ENCODE results near the gene MED16. TPM values are rescaled to one million over a fixed set of nuclear protein-coding genes. Genes with fewer than 3 reads are reported as not detected.

MED16 gene
- polyA plus RNA-seq, 1 experiment: 22.7 TPM

DNA sequence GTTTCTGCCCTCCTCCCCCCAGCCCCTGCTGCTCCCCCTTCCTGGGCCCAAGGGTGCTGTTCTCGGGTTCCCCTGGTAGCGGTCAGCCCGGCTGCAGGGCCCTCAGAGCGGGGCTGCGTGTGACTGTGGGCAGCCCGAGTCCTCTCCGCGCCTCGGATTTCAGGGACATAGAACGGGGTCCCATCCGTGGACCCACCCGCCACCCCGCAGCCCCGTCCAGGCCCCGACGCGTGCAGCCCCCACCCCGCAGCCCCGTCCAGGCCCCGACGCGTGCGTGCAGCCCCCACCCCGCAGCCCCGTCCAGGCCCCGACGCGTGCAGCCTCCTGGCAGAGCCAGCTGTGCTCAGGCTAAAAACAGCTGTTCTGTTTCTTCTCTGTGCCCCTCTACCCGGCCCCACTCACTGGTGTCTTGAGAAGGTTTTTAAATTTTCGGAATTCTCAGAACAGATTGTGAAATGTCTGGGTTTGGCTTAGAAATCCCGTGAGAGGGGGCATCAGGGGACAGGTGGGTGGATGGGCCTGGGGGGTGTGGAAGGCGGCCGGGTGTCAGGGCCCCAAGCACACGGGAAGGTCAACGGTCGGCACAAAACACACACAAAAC lies 57.7 kb downstream of the MED16 start:
- H3K9me3 ChIP-seq (ENCODE audit: control insufficient read depth, insufficient read depth, low read length): no peaks in the 10 kb centered on the region; the same call in 1 of the 2 replicates
- no peak for TF ChIP-seq CTCF (IDR thresholded peaks at IDR 0.05; ENCODE audit: low read depth, low read length)
- POLR2A ChIA-PET: interaction anchor here (0.5 kb wide), 1 partner anchor 32 kb away, joined by 4 read pairs; no protein-coding TSS in a partner anchor
- DNase-seq (ENCODE audit: low read depth, low spot score): no peak
- no peak overlapping the region for H3K4me3 ChIP-seq (ENCODE audit: low read depth, low read length)
- CTCF ChIA-PET: no interaction called here
- peaks cover 13% of the 10 kb centered on the region for H3K27me3 ChIP-seq (ENCODE audit: control insufficient read depth, insufficient read depth, low read length)
- no peak overlapping the region for H3K27ac ChIP-seq (ENCODE audit: low read depth, low read length)

DNA sequence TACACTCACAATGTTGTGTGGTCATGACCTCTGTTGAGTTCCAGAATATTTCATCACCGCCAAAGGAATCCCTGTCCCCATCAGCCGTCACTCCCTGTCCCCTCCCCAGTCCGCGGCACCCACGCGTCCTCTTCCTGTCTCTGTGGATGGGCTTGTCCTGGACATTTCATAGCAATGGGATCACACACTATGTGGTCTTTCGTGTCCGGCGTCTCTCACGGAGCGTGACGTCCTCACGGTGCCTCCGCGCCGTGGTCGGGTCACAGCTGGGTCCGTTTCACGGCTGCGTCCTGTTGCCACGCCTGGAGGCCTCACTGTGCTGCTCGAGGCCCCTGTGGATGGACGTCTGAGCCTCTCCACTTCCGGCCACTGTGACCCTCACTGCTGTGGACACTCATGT lies 58.8 kb downstream of the MED16 start:
- peaks cover 13% of the 10 kb centered on the region for H3K27me3 ChIP-seq (ENCODE audit: control insufficient read depth, insufficient read depth, low read length)
- no peak overlapping the region for H3K4me3 ChIP-seq (ENCODE audit: low read depth, low read length)
- ChIA-PET CTCF (no interaction called here), POLR2A (no interaction called here)
- TF ChIP-seq CTCF (IDR thresholded peaks at IDR 0.05; ENCODE audit: low read depth, low read length): no peak
- H3K27ac ChIP-seq (ENCODE audit: low read depth, low read length): no peak overlapping the region
- DNase-seq (ENCODE audit: low read depth, low spot score): no peak
- no peaks in the 10 kb centered on the region; the same call in 1 of the 2 replicates for H3K9me3 ChIP-seq (ENCODE audit: control insufficient read depth, insufficient read depth, low read length)

DNA sequence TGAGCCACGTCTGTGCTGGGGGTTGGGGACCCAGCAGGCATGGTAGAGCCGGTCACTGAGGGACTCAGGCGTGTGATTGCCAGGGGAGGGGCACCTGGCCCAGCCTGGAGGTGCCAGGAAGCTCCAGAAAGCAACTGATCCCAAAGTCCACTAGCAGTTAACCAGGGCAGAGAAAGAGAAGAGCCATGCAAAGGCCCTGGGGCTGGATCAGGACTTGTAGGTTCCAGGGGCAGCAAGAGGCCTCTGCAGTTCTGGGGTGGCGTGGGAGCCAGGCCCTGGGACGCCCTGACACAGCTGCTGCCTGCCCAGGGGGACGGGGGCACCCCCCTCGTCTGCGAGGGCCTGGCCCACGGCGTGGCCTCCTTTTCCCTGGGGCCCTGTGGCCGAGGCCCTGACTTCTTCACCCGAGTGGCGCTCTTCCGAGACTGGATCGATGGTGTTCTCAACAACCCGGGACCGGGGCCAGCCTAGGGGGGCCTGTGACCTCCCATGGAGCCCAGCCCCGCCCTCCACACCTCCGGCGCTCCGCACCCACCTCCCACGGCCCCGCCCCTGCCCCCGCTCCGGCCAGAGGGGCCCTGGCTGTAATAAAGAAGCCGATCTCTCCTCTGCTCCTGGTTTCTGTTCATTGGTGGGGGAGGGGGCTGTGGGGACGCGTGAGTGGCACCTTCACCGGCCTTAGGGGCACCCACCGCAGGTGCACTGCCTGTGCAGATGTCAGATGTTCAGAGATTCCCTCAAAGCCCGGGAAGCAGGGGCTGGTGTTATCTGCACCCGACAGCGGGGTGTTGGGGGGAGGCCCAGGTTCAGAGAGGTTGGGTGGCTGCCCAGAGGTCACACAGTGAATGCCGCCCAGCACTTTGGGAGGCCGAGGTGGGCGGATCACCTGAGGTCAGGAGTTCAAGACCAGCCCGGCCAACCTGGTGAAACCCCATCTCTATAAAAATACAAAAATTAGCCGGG lies 61.3 kb downstream of the MED16 start:
- Histone ChIP-seq H3K27me3 (ENCODE audit: control insufficient read depth, insufficient read depth, low read length) (peaks cover 10% of the 10 kb centered on the region), H3K4me3 (ENCODE audit: low read depth, low read length) (no peak overlapping the region), H3K27ac (ENCODE audit: low read depth, low read length) (no peak overlapping the region), H3K9me3 (ENCODE audit: control insufficient read depth, insufficient read depth, low read length) (no peaks in the 10 kb centered on the region; the same call in 1 of the 2 replicates)
- ChIA-PET POLR2A (interaction anchor here (0.6 to 0.8 kb wide), 3 partner anchors 12 to 72 kb away, joined by 3 to 5 read pairs (median 3); no protein-coding TSS in a partner anchor), CTCF (no interaction called here)
- no peak for TF ChIP-seq CTCF (IDR thresholded peaks at IDR 0.05; ENCODE audit: low read depth, low read length)
- DNase-seq (ENCODE audit: low read depth, low spot score): no peak

DNA sequence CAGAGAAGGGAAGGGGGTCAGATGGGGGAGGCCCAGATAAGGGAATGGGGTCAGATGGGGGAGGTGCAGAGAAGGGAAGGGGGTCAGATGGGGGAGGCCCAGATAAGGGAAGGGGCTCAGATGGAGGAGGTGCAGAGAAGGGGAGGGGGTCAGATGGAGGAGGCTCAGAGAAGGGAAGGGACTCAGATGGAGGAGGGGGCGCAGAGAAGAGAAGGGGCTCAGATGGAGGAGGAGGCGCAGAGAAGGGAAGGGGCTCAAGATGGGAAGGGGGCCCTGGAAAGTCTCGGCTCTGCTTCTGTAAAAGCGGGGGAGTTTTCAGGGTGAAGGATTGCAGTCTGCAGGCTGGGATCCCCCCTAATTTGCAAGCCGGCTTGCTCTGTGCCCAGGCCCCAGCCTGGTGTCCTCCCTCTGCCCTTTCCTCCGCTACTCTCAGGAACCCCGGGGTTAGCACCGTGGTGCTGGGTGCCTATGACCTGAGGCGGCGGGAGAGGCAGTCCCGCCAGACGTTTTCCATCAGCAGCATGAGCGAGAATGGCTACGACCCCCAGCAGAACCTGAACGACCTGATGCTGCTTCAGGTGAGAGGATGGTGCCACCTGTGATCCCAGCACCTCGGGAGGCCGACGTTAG lies 63.7 kb downstream of the MED16 start:
- TF ChIP-seq CTCF (IDR thresholded peaks at IDR 0.05; ENCODE audit: low read depth, low read length): no peak
- POLR2A ChIA-PET: no interaction called here

More for the DNA sequence above, 63.7 kb downstream of the MED16 start:
- H3K27me3 ChIP-seq (ENCODE audit: control insufficient read depth, insufficient read depth, low read length): no peaks in the 10 kb centered on the region
- no peak overlapping the region for H3K4me3 ChIP-seq (ENCODE audit: low read depth, low read length)
- H3K27ac ChIP-seq (ENCODE audit: low read depth, low read length): no peak overlapping the region
- CTCF ChIA-PET: no interaction called here
- no peak for DNase-seq (ENCODE audit: low read depth, low spot score)
- peaks cover 5% of the 10 kb centered on the region; the same call in 1 of the 2 replicates for H3K9me3 ChIP-seq (ENCODE audit: control insufficient read depth, insufficient read depth, low read length)

Measured in AG04450 (cell line).